GM18909 (cell line): ENCODE results near the gene H3-3A.

Source experiments
- ATAC-seq: cut with Tn5 transposase; IDR thresholded peaks from one replicate; pipeline ENCODE4 v1.9.1; 2021; ENCODE audit warnings: mild to moderate bottlenecking; ENCODE audit not compliant: unreplicated experiment, poor library complexity

H3-3A gene

DNA sequence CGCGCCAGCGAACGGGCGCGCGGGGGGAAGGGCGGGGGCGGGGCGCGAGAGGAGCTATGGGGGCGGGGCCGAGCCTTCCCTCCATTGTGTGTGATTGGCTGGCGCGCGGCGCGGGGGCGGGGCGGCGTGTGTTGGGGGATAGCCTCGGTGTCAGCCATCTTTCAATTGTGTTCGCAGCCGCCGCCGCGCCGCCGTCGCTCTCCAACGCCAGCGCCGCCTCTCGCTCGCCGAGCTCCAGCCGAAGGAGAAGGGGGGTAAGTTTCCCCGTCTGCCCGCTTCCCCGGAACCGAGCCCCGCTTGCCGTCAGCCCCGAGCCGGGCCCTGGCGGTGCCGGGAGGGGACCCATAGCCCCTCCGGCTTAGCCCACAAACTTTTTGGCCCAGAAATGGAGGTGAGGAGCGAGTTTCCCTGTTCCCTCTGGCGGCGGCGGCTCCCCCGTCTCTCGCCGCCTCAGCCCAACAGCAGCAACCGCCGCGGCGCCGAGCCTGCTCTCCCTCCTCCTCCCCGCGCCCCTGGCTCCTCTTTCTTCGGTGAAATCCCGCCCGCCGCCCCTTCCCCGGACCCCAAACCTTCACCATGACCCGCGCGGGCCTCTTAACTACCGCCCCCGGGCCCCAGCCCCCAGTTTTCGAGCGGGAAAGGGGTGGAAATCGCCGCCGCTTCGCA is at the start of gene H3-3A:
Gene H3-3A (plus strand): TSS at position 159 of the 666 bp plus-strand sequence. CDS start 1,636 bp downstream, outside the sequence.
- ATAC-seq, result peak; percentile 78

GRCh38 chr1:226017070-226017469 is 45.4 kb upstream of the H3-3A start:
- no peak for ATAC-seq

- ATAC-seq, result no peak
Measured at GRCh38 chr1:226019572-226019971, 42.9 kb upstream of the H3-3A start.

- ATAC-seq, result no peak
Measured at GRCh38 chr1:226021401-226021800, 41.1 kb upstream of the H3-3A start.

- no peak for ATAC-seq
Measured at GRCh38 chr1:226021801-226022200, 40.7 kb upstream of the H3-3A start.

DNA sequence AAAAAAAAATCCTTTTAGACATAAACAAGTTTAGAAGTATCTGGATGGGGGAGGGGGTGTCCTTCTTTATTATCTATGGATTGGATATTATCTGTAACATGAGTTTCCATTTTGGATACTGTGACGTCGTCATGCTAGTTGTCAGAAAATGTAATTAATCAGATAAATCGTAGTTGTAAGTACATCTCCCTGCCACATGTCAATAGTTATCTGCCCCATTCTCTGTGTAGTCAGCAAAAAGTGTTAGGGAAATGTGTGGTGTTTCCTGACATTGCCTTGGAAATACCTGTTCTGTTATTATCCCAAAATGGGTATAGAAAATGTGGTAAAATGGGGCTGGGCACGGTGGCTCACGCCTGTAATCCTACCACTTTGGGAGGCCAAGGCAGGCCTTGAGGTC is 38.8 kb upstream of the H3-3A start:
- no peak for ATAC-seq

GRCh38 chr1:226026833-226027232 is 35.7 kb upstream of the H3-3A start:
- no peak for ATAC-seq

- ATAC-seq, result no peak
Measured at GRCh38 chr1:226027538-226028217, 34.8 kb upstream of the H3-3A start.

- peak; percentile 93 for ATAC-seq
Measured at GRCh38 chr1:226029093-226029496, 33.4 kb upstream of the H3-3A start.

DNA sequence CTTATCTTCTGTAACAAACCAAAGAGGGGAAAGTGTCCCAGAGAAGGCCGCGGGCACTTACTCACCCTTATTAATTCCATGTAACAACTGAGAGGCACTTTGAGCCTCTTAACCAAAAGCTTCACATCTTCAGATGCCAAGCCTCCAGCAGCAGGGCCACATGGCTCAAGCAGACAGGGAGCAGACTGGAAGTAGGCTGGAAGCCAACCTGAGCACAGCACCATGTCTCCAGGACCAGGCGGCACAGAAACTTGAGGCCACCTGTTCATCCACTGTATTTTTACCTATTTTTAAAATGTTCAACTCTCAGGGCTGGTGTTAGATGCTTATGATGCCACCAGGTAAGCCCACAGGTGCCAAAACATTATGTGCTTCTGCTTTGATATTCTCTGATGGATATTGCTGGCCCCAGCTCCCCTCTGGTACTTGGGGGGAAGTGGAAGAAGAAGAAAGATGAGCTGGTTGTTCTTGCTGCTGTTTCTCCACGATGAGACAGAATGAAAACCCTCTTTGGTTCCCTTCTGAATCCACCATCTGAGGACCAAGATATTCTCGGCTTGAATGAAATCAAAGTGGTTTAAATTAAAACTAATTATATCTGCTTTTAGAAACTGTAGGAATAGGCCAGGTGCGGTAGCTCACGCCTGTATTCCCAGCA is 32.8 kb upstream of the H3-3A start:
- no peak for ATAC-seq

DNA sequence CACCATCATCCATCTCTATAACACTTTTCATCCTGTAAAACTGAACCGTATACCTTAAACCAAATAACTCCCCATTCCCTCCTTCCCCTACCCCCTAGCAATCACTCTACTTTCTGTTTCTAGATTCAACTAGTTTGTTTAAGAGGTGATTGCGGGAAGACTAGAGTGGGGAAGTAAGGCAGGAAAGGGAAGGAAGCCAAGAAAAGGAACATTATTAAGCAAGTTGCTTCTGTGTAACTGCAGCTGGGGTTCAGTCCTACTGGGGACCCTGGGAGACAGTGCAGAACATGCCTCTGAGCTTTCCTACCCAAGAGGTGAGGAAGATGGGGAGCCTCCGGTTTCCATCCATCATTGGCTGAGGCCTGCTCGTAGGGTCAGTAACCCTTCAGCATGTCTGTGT is 28.9 kb upstream of the H3-3A start:
- ATAC-seq, result no peak

- ATAC-seq, result no peak
Measured at GRCh38 chr1:226033991-226034390, 28.5 kb upstream of the H3-3A start.

DNA sequence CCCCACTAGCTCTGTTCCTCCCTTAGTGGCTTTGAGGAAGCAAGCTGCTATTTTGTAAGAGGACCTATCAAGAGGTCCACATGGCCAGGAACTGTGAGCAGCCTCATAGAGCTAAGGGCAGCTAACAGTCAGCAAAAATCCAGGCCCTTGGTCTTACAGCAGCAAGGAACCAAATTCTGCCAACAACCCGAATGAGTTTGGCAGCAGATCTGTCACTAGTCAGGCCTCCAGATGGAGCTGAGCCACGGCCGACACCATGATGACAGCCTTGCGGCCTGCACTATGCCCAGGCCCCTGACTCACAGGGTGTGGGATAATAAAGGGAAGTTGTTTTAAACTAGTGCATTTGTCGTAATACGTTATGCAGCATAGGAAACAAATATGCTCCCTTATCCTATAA is 28.0 kb upstream of the H3-3A start:
- ATAC-seq, result no peak

GRCh38 chr1:226035915-226036314 is 26.6 kb upstream of the H3-3A start:
- ATAC-seq, result no peak

GRCh38 chr1:226038661-226039060 is 23.9 kb upstream of the H3-3A start:
- no peak for ATAC-seq

DNA sequence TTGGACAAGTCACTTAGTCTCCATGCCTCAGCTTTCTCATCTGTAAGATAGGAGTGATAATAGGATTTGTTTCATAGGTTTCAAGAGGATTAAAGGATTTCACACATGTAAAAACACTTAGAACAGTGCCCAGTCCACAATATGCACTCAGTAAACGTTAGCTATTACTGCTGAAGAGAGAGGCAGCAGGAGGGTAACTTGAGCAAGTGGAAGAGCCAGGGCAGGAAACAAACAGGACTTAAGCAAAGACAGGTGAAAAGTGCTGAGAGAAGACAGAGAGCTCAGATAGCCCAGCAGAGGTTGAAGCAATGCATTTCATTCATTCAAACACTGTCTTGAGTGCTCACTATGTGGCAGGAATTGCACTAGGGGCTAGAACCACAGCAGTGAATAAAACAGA is 21.1 kb upstream of the H3-3A start:
- ATAC-seq, result no peak

GRCh38 chr1:226044514-226045101 is 17.9 kb upstream of the H3-3A start:
- ATAC-seq, result no peak

DNA sequence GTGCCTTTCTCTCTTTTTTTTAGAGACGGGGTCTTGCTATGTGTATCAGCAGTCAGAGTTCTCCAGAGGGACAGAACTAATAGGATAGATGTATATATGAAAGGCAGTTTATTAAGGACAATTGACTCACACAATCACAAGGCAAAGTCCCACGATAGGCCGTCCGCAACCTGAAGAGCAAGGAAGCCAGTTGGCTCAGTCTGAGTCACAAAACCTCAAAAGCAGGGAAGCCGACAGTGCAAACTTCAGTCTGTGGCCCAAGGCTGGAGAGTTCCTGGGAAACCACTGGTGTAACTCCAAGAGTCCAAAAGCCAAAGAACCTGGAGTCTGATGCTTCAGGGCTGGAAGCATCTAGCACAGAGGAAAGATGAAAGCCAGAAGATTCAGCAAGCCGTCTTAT is 16.3 kb upstream of the H3-3A start:
- ATAC-seq, result no peak

- ATAC-seq, result no peak
Measured at GRCh38 chr1:226047495-226047894, 15.0 kb upstream of the H3-3A start.

DNA sequence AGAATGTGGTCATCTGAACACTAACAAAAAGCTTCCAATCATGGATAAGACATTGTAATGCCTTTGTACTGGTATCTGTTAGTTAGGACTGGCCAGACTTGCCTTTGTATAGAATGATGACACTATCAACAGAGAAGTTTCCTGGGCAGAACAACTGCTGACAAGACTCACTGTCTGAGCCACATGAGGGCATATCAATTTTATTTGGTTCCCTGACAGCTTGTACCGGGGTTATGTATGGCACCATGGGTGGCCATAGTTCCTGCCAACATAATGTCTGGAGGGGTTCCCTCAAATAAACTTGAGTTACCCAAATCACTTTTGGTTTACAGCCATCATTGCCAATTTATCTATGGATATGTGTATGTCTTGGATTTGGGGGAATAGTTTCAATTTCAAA is 13.6 kb upstream of the H3-3A start:
- no peak for ATAC-seq

DNA sequence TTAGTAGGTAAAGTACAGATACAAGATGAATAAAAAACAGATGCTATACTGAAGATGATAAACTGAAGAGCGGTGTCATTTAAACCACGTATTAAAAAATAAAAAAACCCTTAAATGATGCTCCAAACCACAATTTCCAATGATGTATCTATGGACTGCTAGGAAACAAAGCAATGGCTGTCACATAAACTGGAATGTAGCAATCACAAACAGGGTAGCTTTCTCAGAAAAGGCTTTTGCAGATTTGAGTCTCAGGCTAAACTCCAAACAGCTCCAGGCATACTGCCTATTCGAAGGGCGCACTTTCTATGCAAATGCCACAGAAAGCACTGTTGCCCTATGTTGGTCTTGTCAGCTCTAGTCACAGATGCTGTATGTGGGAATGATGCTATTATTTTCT is 12.4 kb upstream of the H3-3A start:
- ATAC-seq, result no peak
